ENCODE results near the gene CYP11A1. TPM values are rescaled to one million over a fixed set of nuclear protein-coding genes. Genes with fewer than 3 reads are reported as not detected.

Gene CYP11A1
- total RNA-seq, 1 donor from 2014 or later = 0.82 TPM

DNA sequence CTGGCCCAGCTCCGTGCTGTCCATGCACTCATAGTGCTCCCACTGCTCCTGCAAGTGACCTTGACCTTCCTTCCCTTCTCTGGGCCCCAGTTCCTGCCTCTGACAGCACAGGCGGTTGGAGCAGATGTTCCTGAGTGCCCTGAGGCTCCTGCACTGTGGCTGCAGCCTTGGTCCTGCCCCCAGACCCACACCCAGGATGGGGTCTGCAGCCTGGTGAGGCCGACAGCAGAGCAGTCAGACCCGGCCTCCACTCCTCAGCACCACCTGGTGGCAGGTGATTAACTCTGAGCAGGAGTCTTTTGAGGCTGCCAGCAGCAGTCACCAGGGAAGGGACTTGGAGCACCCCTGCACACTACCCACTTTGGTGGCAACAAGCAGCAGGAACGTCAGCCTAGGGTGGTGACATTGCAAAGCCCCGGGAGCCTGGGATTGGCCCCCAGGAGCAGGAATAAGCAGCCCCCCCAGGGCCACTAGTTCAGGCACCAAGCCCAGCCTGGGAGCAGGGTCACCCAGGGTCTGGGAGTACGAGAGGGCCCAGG lies 64.6 kb downstream of the CYP11A1 start:
- Mint-ChIP-seq H3K4me3 (ENCODE audit: unreplicated experiment) (no peak overlapping the region), H3K27me3 (ENCODE audit: unreplicated experiment) (peaks cover 13% of the 10 kb centered on the region)

DNA sequence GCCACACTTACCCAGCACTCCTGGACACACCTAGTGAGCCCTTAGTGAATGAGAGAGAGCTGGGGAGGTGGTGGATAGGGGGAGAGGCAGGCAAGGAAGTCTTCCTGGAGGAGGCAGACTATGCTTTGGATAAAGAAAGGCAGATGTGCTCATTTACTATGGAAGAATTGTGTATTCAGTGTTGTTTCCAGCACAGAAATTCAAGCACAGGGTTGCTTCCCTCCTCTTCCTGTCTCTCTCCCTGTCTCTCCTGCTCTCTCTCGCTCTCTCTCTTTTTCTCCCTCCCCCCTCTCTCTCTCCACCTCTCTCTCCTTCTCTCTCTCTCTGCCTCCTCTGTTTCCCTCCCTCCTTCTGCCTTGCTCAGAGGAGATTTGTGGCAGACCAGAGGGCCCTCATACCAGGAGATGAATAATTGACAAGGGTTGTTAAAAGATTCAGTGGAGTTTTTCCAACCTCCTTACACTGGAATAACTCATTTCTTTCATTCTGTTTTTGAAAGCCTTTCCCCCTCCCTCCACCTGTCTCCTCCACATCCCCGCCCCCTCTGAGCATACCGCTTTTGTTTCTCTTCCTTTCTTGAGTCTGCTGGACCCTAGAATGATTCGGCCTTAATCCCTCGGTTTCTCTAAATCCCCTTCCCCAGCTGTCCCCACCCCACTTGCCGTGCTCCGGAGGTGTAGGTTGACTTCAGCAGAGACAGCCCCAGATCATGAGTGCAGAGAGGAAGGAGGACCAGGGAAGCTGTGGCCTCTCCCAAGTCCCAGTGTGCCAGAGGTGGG lies 65.7 kb downstream of the CYP11A1 start:
- Mint-ChIP-seq H3K27ac (ENCODE audit: unreplicated experiment) (no peak overlapping the region), H3K4me1 (ENCODE audit: unreplicated experiment) (peaks cover 29% of the 10 kb centered on the region), H3K36me3 (ENCODE audit: low read depth, unreplicated experiment) (peaks cover 4% of the 10 kb centered on the region), H3K27me3 (ENCODE audit: unreplicated experiment) (peaks cover 13% of the 10 kb centered on the region), H3K4me3 (ENCODE audit: unreplicated experiment) (no peak overlapping the region), H3K9me3 (ENCODE audit: unreplicated experiment) (no peaks in the 10 kb centered on the region)
- no peak for DNase-seq (ENCODE audit: low spot score)
- TF ChIP-seq, protein P1, sequence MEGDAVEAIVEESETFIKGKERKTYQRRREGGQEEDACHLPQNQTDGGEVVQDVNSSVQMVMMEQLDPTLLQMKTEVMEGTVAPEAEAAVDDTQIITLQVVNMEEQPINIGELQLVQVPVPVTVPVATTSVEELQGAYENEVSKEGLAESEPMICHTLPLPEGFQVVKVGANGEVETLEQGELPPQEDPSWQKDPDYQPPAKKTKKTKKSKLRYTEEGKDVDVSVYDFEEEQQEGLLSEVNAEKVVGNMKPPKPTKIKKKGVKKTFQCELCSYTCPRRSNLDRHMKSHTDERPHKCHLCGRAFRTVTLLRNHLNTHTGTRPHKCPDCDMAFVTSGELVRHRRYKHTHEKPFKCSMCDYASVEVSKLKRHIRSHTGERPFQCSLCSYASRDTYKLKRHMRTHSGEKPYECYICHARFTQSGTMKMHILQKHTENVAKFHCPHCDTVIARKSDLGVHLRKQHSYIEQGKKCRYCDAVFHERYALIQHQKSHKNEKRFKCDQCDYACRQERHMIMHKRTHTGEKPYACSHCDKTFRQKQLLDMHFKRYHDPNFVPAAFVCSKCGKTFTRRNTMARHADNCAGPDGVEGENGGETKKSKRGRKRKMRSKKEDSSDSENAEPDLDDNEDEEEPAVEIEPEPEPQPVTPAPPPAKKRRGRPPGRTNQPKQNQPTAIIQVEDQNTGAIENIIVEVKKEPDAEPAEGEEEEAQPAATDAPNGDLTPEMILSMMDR (IDR thresholded peaks at IDR 0.05; ENCODE audit: unreplicated experiment) = no peak

More for the DNA sequence above, 64.6 kb downstream of the CYP11A1 start:
- peak; percentile 77 for DNase-seq (ENCODE audit: low spot score)
- Mint-ChIP-seq H3K36me3 (ENCODE audit: low read depth, unreplicated experiment) (peaks cover 4% of the 10 kb centered on the region), H3K9me3 (ENCODE audit: unreplicated experiment) (no peaks in the 10 kb centered on the region), H3K27ac (ENCODE audit: unreplicated experiment) (no peak overlapping the region), H3K4me1 (ENCODE audit: unreplicated experiment) (peaks cover 29% of the 10 kb centered on the region)
- TF ChIP-seq, protein P1 (IDR thresholded peaks at IDR 0.05; ENCODE audit: unreplicated experiment) = peak; percentile 73

DNA sequence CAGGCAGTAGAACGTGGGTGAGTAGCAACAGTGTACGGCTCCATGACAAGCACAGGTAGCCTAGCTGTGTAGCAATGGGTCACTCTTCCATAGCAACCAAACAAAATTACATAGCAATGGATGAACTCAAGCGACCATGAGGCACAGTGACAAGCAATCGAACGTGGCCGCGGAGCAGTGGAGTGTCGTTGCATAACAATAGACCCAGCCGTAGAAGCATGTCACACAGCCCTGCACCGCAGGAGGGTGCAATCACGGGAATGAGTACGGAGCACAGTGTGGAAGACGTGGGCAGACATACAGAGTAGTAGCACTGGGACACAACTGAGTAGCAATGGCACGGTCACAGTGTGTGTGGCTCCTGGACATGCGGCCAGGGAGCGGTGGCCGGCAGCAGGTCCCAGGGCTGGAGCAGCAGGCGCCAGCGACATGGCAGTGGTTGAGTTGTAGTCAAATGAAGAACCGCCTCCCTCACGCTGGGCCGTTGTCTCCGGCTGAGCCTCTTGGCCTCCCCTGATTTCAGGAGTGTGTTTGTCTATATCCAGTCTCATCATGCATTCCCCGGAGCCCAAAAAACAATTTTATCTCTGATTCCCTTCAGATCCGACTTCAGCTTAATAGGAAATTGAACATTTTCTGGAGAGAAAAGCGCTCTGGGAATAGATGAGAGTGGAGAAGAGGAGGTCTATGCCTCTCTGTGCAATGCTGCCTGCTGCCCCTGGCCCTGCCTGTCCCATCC lies 67.2 kb downstream of the CYP11A1 start:
- peaks cover 20% of the 10 kb centered on the region for H3K4me1 Mint-ChIP-seq (ENCODE audit: unreplicated experiment)
- no peak overlapping the region for H3K27ac Mint-ChIP-seq (ENCODE audit: unreplicated experiment)
- H3K4me3 Mint-ChIP-seq (ENCODE audit: unreplicated experiment) = no peak overlapping the region
- peaks cover 9% of the 10 kb centered on the region for H3K27me3 Mint-ChIP-seq (ENCODE audit: unreplicated experiment)
- no peak for DNase-seq (ENCODE audit: low spot score)
- peaks cover 4% of the 10 kb centered on the region for H3K36me3 Mint-ChIP-seq (ENCODE audit: low read depth, unreplicated experiment)
- no peaks in the 10 kb centered on the region for H3K9me3 Mint-ChIP-seq (ENCODE audit: unreplicated experiment)
- TF ChIP-seq, protein P1 (IDR thresholded peaks at IDR 0.05; ENCODE audit: unreplicated experiment) = no peak

DNA sequence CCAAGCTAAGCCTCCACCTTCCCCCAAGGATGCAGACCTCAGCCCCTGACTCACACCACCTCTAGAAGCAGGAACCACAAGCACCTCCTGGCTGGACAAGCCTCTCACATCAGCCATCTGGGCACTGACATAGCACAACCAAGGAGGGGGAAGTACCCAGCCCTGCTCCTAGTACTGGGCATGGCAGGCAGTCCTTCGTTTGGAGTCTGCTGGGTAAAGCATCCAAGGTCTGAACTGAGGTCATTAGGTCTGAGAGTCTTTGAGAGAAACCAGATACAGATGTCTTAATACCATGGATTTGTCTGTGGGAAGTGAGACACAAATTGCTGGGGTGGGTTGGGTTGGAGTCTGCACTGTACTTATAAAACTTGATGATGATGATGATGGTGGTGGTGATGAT lies 69.6 kb downstream of the CYP11A1 start:
- TF ChIP-seq, protein P1 (IDR thresholded peaks at IDR 0.05; ENCODE audit: unreplicated experiment) = no peak
- no peak for DNase-seq (ENCODE audit: low spot score)
- no peaks in the 10 kb centered on the region for H3K9me3 Mint-ChIP-seq (ENCODE audit: unreplicated experiment)
- H3K4me3 Mint-ChIP-seq (ENCODE audit: unreplicated experiment) = no peak overlapping the region
- H3K27ac Mint-ChIP-seq (ENCODE audit: unreplicated experiment) = no peak overlapping the region
- peaks cover 8% of the 10 kb centered on the region for H3K27me3 Mint-ChIP-seq (ENCODE audit: unreplicated experiment)
- peaks cover 4% of the 10 kb centered on the region for H3K36me3 Mint-ChIP-seq (ENCODE audit: low read depth, unreplicated experiment)
- H3K4me1 Mint-ChIP-seq (ENCODE audit: unreplicated experiment) = peaks cover 8% of the 10 kb centered on the region
